RWPE2 (cell line): ENCODE results near the gene POLL.

ENCODE experiments used
- ATAC-seq: fragments of 200-7000 bp; cut with Tn5 transposase; 3 replicates; pipeline ENCODE4 v1.9.1; 2021; ENCODE audit warnings: low read depth
- DNase-seq: peaks from one replicate; pipeline ENCODE4 v3.0.0-alpha.2; 2020; ENCODE audit warnings: low spot score
- H3K27ac ChIP-seq: fragments of 450-650 bp; 2 replicates; pipeline ENCODE4 v1.5.1; 2017; ENCODE audit warnings: mild to moderate bottlenecking; ENCODE audit not compliant: poor library complexity, severe bottlenecking
- H3K27me3 ChIP-seq: fragments of 250-450 bp; sonication (Bioruptor Pico); 2 replicates; pipeline ENCODE4 v1.5.1; 2021; ENCODE audit warnings: mild to moderate bottlenecking, moderate library complexity; ENCODE audit not compliant: insufficient read depth, poor library complexity, severe bottlenecking
- H3K36me3 ChIP-seq: fragments of 250-450 bp; sonication (Bioruptor Pico); 2 replicates; pipeline ENCODE4 v1.5.1; 2020; ENCODE audit warnings: low read depth, mild to moderate bottlenecking, moderate library complexity
- H3K4me1 ChIP-seq: fragments of 250-450 bp; sonication (Bioruptor Pico); 2 replicates; pipeline ENCODE4 v1.5.1; 2021; ENCODE audit warnings: mild to moderate bottlenecking, moderate library complexity; ENCODE audit not compliant: insufficient read depth, poor library complexity, severe bottlenecking
- H3K4me3 ChIP-seq: fragments of 250-450 bp; sonication (Bioruptor Pico); 2 replicates; pipeline ENCODE4 v1.5.1; 2021; ENCODE audit warnings: mild to moderate bottlenecking, moderate library complexity; ENCODE audit not compliant: severe bottlenecking
- H3K9me3 ChIP-seq: fragments of 250-450 bp; sonication (Bioruptor Pico); 2 replicates; pipeline ENCODE4 v1.5.1; 2021; ENCODE audit warnings: mild to moderate bottlenecking, moderate library complexity; ENCODE audit not compliant: severe bottlenecking
- CTCF ChIP-seq: fragments of 450-650 bp; IDR thresholded peaks from one replicate; pipeline ENCODE4 v1.5.1; 2017; ENCODE audit warnings: mild to moderate bottlenecking, moderate library complexity; ENCODE audit not compliant: poor library complexity, severe bottlenecking

Gene POLL

GRCh38 chr10:101570428-101571270, 17.4 kb downstream of the POLL start:
- Histone ChIP-seq H3K4me3 (peak overlapping the region; percentile 47), H3K27me3 (peaks cover 17% of the 10 kb centered on the region), H3K4me1 (no peaks in the 10 kb centered on the region), H3K36me3 (no peaks in the 10 kb centered on the region), H3K27ac (no peak overlapping the region), H3K9me3 (no peaks in the 10 kb centered on the region)
- ATAC-seq (peak; percentile 17), DNase-seq (peak; percentile 50)
- peak; percentile 72 for TF ChIP-seq CTCF

DNA sequence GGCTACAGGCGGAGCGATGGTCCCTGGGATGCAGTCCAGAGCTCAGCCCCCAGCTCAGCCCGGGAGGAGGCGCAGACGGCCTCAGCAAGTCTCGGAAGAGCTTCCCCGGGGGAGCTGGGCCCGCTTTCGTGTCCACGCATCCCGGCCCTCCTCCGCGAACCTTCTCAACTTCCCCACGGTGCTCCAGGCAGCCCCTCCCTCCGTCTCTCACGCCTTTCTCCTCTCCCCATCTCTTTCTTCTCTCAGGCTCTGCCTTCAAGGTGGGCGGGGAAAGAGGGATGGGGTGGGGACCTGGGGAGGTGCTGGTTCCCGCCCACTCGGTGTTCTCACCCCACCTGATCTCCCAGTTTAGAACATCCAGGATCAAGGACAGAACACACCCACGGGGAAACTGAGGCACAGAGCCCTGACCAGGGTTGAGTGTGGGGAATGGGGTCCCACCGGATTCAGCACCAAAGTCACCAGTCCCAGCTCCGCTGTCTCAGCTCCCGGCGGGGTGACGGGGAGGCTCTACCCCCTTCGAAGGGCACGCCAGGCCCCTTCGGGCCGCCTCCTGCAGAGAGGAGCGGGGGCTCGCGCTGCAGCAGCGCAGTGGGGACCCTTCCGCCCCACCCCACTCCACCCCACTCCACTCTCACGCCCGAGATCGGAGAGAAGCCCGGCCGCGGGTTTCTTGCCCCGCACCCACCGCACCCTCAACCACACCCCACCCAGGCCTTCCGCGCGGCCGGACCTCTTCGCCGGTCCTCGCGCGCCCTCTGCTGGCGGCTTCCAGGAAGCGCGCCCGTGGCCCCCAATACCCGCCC, 18.2 kb downstream of the POLL start:
- H3K9me3 ChIP-seq: no peaks in the 10 kb centered on the region
- ATAC-seq (peak; percentile 77), DNase-seq (peak; percentile 75)
- peaks cover 19% of the 10 kb centered on the region for H3K27me3 ChIP-seq
- H3K4me3 ChIP-seq: peak overlapping the region; percentile 47
- no peak overlapping the region for H3K27ac ChIP-seq
- no peaks in the 10 kb centered on the region for H3K36me3 ChIP-seq
- peak; percentile 92 for TF ChIP-seq CTCF
- no peaks in the 10 kb centered on the region for H3K4me1 ChIP-seq

GRCh38 chr10:101569323-101569621, 18.8 kb downstream of the POLL start:
- no peaks in the 10 kb centered on the region for H3K4me1 ChIP-seq
- no peak overlapping the region for H3K27ac ChIP-seq
- H3K4me3 ChIP-seq: no peak overlapping the region
- ATAC-seq: no peak
- no peaks in the 10 kb centered on the region for H3K9me3 ChIP-seq
- peaks cover 19% of the 10 kb centered on the region for H3K27me3 ChIP-seq
- DNase-seq: peak; percentile 37
- no peak for TF ChIP-seq CTCF
- H3K36me3 ChIP-seq: no peaks in the 10 kb centered on the region

DNA sequence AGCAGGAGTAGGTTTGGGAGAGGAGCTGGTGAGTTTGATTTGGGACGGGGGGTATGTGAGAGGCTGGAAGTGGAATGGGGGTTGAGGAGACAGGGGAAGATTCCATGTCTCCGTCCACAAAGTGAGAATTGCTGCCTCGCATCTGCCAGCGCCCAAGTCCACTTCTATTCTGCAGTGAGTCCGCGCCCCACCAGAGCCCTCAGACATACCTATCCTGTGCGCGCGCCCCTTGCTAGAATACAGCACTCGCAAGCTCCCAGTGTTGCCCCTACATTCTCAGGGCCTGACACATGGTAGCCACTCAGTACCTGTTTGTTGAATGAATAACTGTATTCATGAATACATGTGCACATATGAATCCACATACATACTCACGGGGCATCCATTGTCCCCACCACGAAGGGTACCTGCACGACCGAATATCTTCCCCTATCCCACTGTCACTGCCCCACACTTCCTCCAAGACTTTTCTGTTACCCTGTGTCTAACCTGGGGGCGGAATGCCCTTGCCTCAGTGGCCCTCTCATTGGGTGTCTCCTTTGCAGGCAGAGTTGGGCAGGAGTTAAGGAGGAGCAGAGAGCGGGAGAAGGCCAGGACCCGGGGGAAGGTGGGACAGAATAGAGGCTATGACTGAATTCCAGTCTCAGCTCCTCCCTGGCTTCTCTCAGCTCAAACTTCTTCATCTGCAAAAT, 19.9 kb downstream of the POLL start:
- peaks cover 19% of the 10 kb centered on the region for H3K27me3 ChIP-seq
- ATAC-seq: no peak

More for the DNA sequence above, 19.9 kb downstream of the POLL start:
- Histone ChIP-seq H3K4me3 (no peak overlapping the region), H3K36me3 (no peaks in the 10 kb centered on the region), H3K4me1 (no peaks in the 10 kb centered on the region), H3K9me3 (no peaks in the 10 kb centered on the region), H3K27ac (no peak overlapping the region)
- DNase-seq: peak; percentile 59
- no peak for TF ChIP-seq CTCF
